H1 (cell line): ENCODE measurements around the gene GFOD1. TPM values are rescaled to one million over a fixed set of nuclear protein-coding genes. Genes with fewer than 3 reads are reported as not detected.

Experiments
- CTCF ChIA-PET: fragments of 300-600 bp; sonication (Branson Sonifier 250); formaldehyde crosslinking; loops from one replicate; lab custom pipeline; 2021; ENCODE audit not compliant: partially characterized antibody; lab: Charles Lee
- POLR2A ChIA-PET: fragments of 300-600 bp; sonication (Branson Sonifier 250); formaldehyde crosslinking; loops from one replicate; lab custom pipeline; 2021; ENCODE audit warnings: inconsistent platforms; ENCODE audit not compliant: partially characterized antibody; lab: Charles Lee
- DNase-seq, 2 experiments: peaks; one replicate each; pipeline versions ENCODE4 v3.0.0 to v3.0.0-alpha.2; 2010 to 2022; ENCODE audit warnings: low spot score in 2 of 2, low read depth in 1 of 2, mixed read lengths in 1 of 2
- FAIRE-seq: peaks from 2 replicates; lab custom pipeline; 2011; peaks lifted over from hg19 to GRCh38; lab: Jason Lieb, UNC
- H2AFZ ChIP-seq: 2 replicates; pipeline ENCODE4 v1.8.1; 2012; ENCODE audit warnings: low read length, inconsistent platforms
- H2AK5ac ChIP-seq: 2 replicates; pipeline ENCODE4 v1.6.1; 2013; ENCODE audit warnings: low read depth, low read length
- H2BK120ac ChIP-seq: replicated peaks from 2 replicates; pipeline ENCODE3; 2013; ENCODE audit warnings: low read depth, low read length, inconsistent platforms
- H2BK12ac ChIP-seq: 2 replicates; pipeline ENCODE4 v1.6.1; 2013; ENCODE audit warnings: low read depth, low read length
- H2BK15ac ChIP-seq: 2 replicates; pipeline ENCODE4 v1.6.1; 2013; ENCODE audit warnings: low read length
- H2BK20ac ChIP-seq: 2 replicates; pipeline ENCODE4 v1.6.1; 2013; ENCODE audit warnings: low read length
- H2BK5ac ChIP-seq: 2 replicates; pipeline ENCODE4 v1.6.1; 2013; ENCODE audit warnings: low read depth, low read length
- H3K14ac ChIP-seq: 2 replicates; pipeline ENCODE4 v1.6.1; 2013; ENCODE audit warnings: inconsistent platforms; ENCODE audit not compliant: insufficient read length
- H3K18ac ChIP-seq: 2 replicates; pipeline ENCODE4 v1.6.1; 2013; ENCODE audit warnings: low read length; ENCODE audit errors: extremely low read depth
- H3K23ac ChIP-seq: 2 replicates; pipeline ENCODE4 v1.6.1; 2013; ENCODE audit warnings: inconsistent platforms; ENCODE audit not compliant: insufficient read length
- H3K23me2 ChIP-seq: 2 replicates; pipeline ENCODE4 v1.6.1; 2013; ENCODE audit warnings: low read depth, low read length
- H3K27ac ChIP-seq: 2 replicates; pipeline ENCODE4 v1.6.1; 2011; ENCODE audit warnings: low read depth, low read length, inconsistent platforms
- H3K27me3 ChIP-seq, 4 experiments: replicated peaks in 1 of 4; 1 replicate in 1 of 4; 2 replicates in 3 of 4; pipeline versions ENCODE4 v1.6.1 to v1.8.1; 2011 to 2013; ENCODE audit warnings: low read length in 3 of 4, mild to moderate bottlenecking in 3 of 4, inconsistent platforms in 2 of 4, mixed read lengths in 2 of 4, moderate library complexity in 1 of 4; ENCODE audit not compliant: control insufficient read depth in 3 of 4, insufficient read depth in 3 of 4; ENCODE audit errors: extremely low read depth in 1 of 4
- H3K36me3 ChIP-seq, 4 experiments: 2 replicates each; pipeline versions ENCODE4 v1.6.1 to v1.8.1; 2011 to 2013; ENCODE audit warnings: mild to moderate bottlenecking in 4 of 4, low read length in 3 of 4, moderate library complexity in 2 of 4, control low read depth in 1 of 4, inconsistent platforms in 1 of 4; ENCODE audit not compliant: insufficient read depth in 4 of 4, control insufficient read depth in 2 of 4
- H3K4ac ChIP-seq: replicated peaks from 2 replicates; pipeline ENCODE3; 2013; ENCODE audit warnings: low read length, low read depth, mixed read lengths, inconsistent platforms; ENCODE audit not compliant: insufficient read length
- H3K4me1 ChIP-seq, 4 experiments: replicated peaks in 1 of 4; 1 replicate in 1 of 4; 2 replicates in 3 of 4; pipeline versions ENCODE4 v1.6.1 to v1.8.1; 2011 to 2013; ENCODE audit warnings: low read length in 3 of 4, inconsistent platforms in 2 of 4, mixed read lengths in 1 of 4; ENCODE audit not compliant: insufficient read depth in 4 of 4, control insufficient read depth in 3 of 4
- H3K4me2 ChIP-seq, 2 experiments: 2 replicates each; pipeline versions ENCODE4 v1.6.1 to v1.8.1; 2011 to 2013; ENCODE audit warnings: low read depth in 2 of 2, low read length in 2 of 2, control low read depth in 1 of 2, inconsistent platforms in 1 of 2, mild to moderate bottlenecking in 1 of 2; ENCODE audit not compliant: insufficient read depth in 1 of 2
- H3K4me3 ChIP-seq, 4 experiments: fragments of 200-600, 300-600 bp in 1 of 4; sonication (generic), shearing (Covaris generic), sonication (Bioruptor Twin) in 1 of 4; 2 replicates each; pipeline versions ENCODE4 v1.5.1 to v1.8.1; 2011 to 2016; ENCODE audit warnings: low read length in 4 of 4, low read depth in 3 of 4, control low read depth in 2 of 4, inconsistent platforms in 2 of 4, mild to moderate bottlenecking in 2 of 4, mixed read lengths in 1 of 4, moderate library complexity in 1 of 4; ENCODE audit not compliant: insufficient read depth in 2 of 4; ENCODE audit errors: extremely low read depth in 1 of 4
- H3K56ac ChIP-seq: replicated peaks from 2 replicates; pipeline ENCODE3; 2013; ENCODE audit warnings: low read depth, mild to moderate bottlenecking, mixed read lengths, low read length, inconsistent platforms; ENCODE audit not compliant: insufficient read length
- H3K79me1 ChIP-seq: 2 replicates; pipeline ENCODE4 v1.6.1; 2013; ENCODE audit warnings: low read depth, low read length, control low read depth
- H3K79me2 ChIP-seq, 2 experiments: 2 replicates each; pipeline versions ENCODE4 v1.6.1 to v1.8.1; 2012 to 2013; ENCODE audit warnings: low read length in 2 of 2, mild to moderate bottlenecking in 2 of 2, inconsistent platforms in 1 of 2; ENCODE audit not compliant: insufficient read depth in 2 of 2, control insufficient read depth in 1 of 2
- H3K9ac ChIP-seq, 4 experiments: replicated peaks in 1 of 4; 1 replicate in 1 of 4; 2 replicates in 3 of 4; pipeline versions ENCODE4 v1.6.1 to v1.8.1; 2011 to 2013; ENCODE audit warnings: low read depth in 3 of 4, low read length in 3 of 4, control low read depth in 2 of 4, mild to moderate bottlenecking in 2 of 4, moderate library complexity in 2 of 4, inconsistent platforms in 1 of 4; ENCODE audit errors: extremely low read depth in 1 of 4
- H3K9me3 ChIP-seq, 2 experiments: 2 replicates each; pipeline versions ENCODE4 v1.6.1 to v1.8.1; 2012 to 2013; ENCODE audit warnings: mild to moderate bottlenecking in 2 of 2, moderate library complexity in 2 of 2, control low read depth in 1 of 2, inconsistent platforms in 1 of 2, low read depth in 1 of 2, low read length in 1 of 2, mixed read lengths in 1 of 2; ENCODE audit not compliant: insufficient read depth in 2 of 2
- H4K20me1 ChIP-seq, 2 experiments: replicated peaks in 1 of 2; 2 replicates each; pipeline versions ENCODE3 to v1.8.1; 2011 to 2013; ENCODE audit warnings: inconsistent platforms in 2 of 2, low read length in 2 of 2, mild to moderate bottlenecking in 1 of 2; ENCODE audit not compliant: insufficient read depth in 2 of 2, control insufficient read depth in 1 of 2
- H4K5ac ChIP-seq: 2 replicates; pipeline ENCODE4 v1.6.1; 2013; ENCODE audit warnings: low read length, low read depth, mixed read lengths, inconsistent platforms; ENCODE audit not compliant: insufficient read length
- H4K8ac ChIP-seq: 2 replicates; pipeline ENCODE4 v1.8.0; 2013; ENCODE audit warnings: mild to moderate bottlenecking, moderate library complexity, low read length, inconsistent platforms; ENCODE audit not compliant: insufficient read depth; ENCODE audit errors: extremely low read depth
- H4K91ac ChIP-seq: replicated peaks from 2 replicates; pipeline ENCODE3; 2013; ENCODE audit warnings: low read length, mixed read lengths, inconsistent platforms; ENCODE audit not compliant: insufficient read length
- BRCA1 ChIP-seq: IDR thresholded peaks from 2 replicates; pipeline ENCODE4 v1.6.1; 2012; ENCODE audit warnings: low read depth, low read length, improper control_type of control experiment
- CEBPB ChIP-seq: IDR thresholded peaks from 2 replicates; pipeline ENCODE4 v1.6.1; 2012; ENCODE audit warnings: low read depth, low read length
- CREB1 ChIP-seq: IDR thresholded peaks from 2 replicates; pipeline ENCODE4 v1.6.1; 2012; ENCODE audit warnings: inconsistent platforms
- NANOG ChIP-seq: IDR thresholded peaks from 2 replicates; pipeline ENCODE4 v1.6.1; 2011; ENCODE audit warnings: low read length, low read depth, mild to moderate bottlenecking, inconsistent platforms; ENCODE audit not compliant: insufficient read depth, poor library complexity, severe bottlenecking
- RFX5 ChIP-seq: IDR thresholded peaks from 2 replicates; pipeline ENCODE4 v1.6.1; 2011; ENCODE audit warnings: low read depth, low read length, improper control_type of control experiment, borderline replicate concordance
- RNF2 ChIP-seq: fragments of 200-900, 300-1000 bp; sonication (generic); IDR thresholded peaks from 2 replicates; pipeline ENCODE4 v1.7.1; 2016; ENCODE audit warnings: borderline replicate concordance, low read depth, mild to moderate bottlenecking, antibody characterized with exemption, low read length; ENCODE audit not compliant: poor library complexity, severe bottlenecking; ENCODE audit errors: missing control alignments
- SAP30 ChIP-seq: fragments of 300-600 bp; sonication (generic); IDR thresholded peaks from 2 replicates; pipeline ENCODE4 v1.7.1; 2012; ENCODE audit warnings: low read length, moderate library complexity, mild to moderate bottlenecking, inconsistent platforms; ENCODE audit not compliant: insufficient read depth, insufficient replicate concordance
- SIN3A ChIP-seq, 2 experiments: IDR thresholded peaks in 1 of 2; conservative IDR thresholded peaks in 1 of 2; 2 replicates each; pipeline ENCODE4 v1.6.1; 2011 to 2012; ENCODE audit warnings: low read length in 2 of 2, improper control_type of control experiment in 1 of 2, low read depth in 1 of 2, mild to moderate bottlenecking in 1 of 2
- SIX5 ChIP-seq: IDR thresholded peaks from 2 replicates; pipeline ENCODE4 v1.6.1; 2011; ENCODE audit warnings: mild to moderate bottlenecking, low read depth, low read length
- SP1 ChIP-seq: IDR thresholded peaks from 2 replicates; pipeline ENCODE4 v1.6.1; 2011; ENCODE audit warnings: low read depth, low read length
- SUZ12 ChIP-seq: fragments of 200-600 bp; sonication (generic); IDR thresholded peaks from 2 replicates; pipeline ENCODE4 v1.6.1; 2012; ENCODE audit warnings: mild to moderate bottlenecking, inconsistent platforms, low read length, moderate library complexity, mixed read lengths
- TAF1 ChIP-seq: IDR thresholded peaks from 2 replicates; pipeline ENCODE4 v1.6.1; 2011; ENCODE audit warnings: mild to moderate bottlenecking, low read depth, low read length
- TBP ChIP-seq: IDR thresholded peaks from 2 replicates; pipeline ENCODE4 v1.6.1; 2011; ENCODE audit warnings: low read depth, low read length, improper control_type of control experiment
- ZNF274 ChIP-seq: IDR thresholded peaks from 2 replicates; pipeline ENCODE4 v1.7.0; 2012; ENCODE audit warnings: low read length, borderline replicate concordance; ENCODE audit errors: extremely low read depth
- WGBS, 2 experiments: shearing (Covaris generic) in 1 of 2; methylation state at CpG; one replicate each; pipeline versions ENCODE4 v1.1.6 to v1.1.7; 2013 to 2015; ENCODE audit warnings: low lambda C conversion rate in 2 of 2, mixed read lengths in 2 of 2, inconsistent platforms in 1 of 2, low coverage in 1 of 2, missing lambda C conversion rate in 1 of 2; ENCODE audit not compliant: insufficient replicate concordance in 2 of 2, insufficient coverage in 1 of 2, insufficient read length in 1 of 2; ENCODE audit errors: extremely low coverage in 1 of 2, missing lambda C conversion rate in 1 of 2; 5-methylcytosine and 5-hydroxymethylcytosine counted together
- polyA plus RNA-seq, 7 experiments: library from polyadenylated mRNA; depleted of rRNA in 3 of 7; stranded (reverse) in 5 of 7; unstranded in 2 of 7; fragments of >200 nt in 5 of 7; fragments of 200-250 nt in 2 of 7; gene quantifications; 1 replicate in 5 of 7; 2 replicates in 1 of 7; 4 replicates in 1 of 7; pipeline versions ENCODE4 v1.2.1 to v1.2.3, GENCODE V29; 2011 to 2013; ENCODE audit warnings: missing spikeins in 2 of 7, mixed read lengths in 2 of 7
- total RNA-seq: library from RNA; stranded (reverse); fragmentation: NEBNext Ultra II Directional; extraction: Animal tissue kit (Norgen Biotek cat#: 25700); gene quantifications from 2 replicates; pipeline ENCODE4 v1.2.1, GENCODE V29; 2021

Gene GFOD1
- total and polyA plus RNA-seq, 2 of the 8 experiments (the other 6 are each of a cell fraction or from before 2014, with no cell fraction given) = 2.5 to 8.8 TPM

DNA sequence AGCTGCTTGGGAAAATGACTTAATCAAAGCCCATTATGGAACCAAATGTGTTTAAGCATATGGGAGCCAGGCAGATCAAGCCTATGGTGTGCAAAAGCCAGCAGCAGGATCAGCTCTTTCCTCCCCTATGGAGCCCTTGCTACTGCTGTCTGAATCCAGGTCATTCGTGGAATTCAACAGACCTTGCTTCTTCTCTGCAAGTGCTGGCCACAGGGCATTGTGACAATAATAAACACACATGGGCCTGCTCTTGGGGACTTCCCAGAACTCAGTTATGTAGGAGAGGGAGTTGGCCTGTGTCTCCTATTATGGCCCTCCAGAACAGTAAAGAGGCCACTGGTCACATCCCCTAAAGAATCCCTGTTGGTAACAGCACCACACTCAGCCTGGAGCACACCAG is 18.6 kb downstream of the GFOD1 start:
- no peak overlapping the region for H2BK20ac ChIP-seq
- no peak overlapping the region for H3K14ac ChIP-seq
- H3K36me3 ChIP-seq = no peaks in the 10 kb centered on the region
- no peak overlapping the region for H3K27ac ChIP-seq
- no peak for DNase-seq
- no peak for FAIRE-seq
- no peaks in the 10 kb centered on the region for H3K9me3 ChIP-seq
- no peak overlapping the region for H2BK12ac ChIP-seq
- H2BK120ac ChIP-seq = no peak overlapping the region
- no peak overlapping the region for H3K9ac ChIP-seq
- H3K4me3 ChIP-seq = no peak overlapping the region
- H2AFZ ChIP-seq = no peak overlapping the region
- H3K79me2 ChIP-seq = no peaks in the 10 kb centered on the region; a peak in 1 of 4 replicates
- 85% methylated on average over 1 of the region's 1 CpG; no CpG with 5 or more reads in 1 of the 2 experiments for WGBS, 2 experiments
- H3K18ac ChIP-seq = no peak overlapping the region
- no peak overlapping the region for H3K56ac ChIP-seq
- ChIA-PET POLR2A (no interaction called here), CTCF (no interaction called here)
- H4K20me1 ChIP-seq = no peaks in the 10 kb centered on the region
- no peak overlapping the region for H3K4me2 ChIP-seq
- no peak overlapping the region for H4K5ac ChIP-seq
- H4K91ac ChIP-seq = no peak overlapping the region
- H2BK15ac ChIP-seq = no peak overlapping the region
- peaks cover 2 to 15% (median 12%) of the 10 kb centered on the region in 4 experiments for H3K4me1 ChIP-seq
- H3K4ac ChIP-seq = no peak overlapping the region
- no peak overlapping the region for H2AK5ac ChIP-seq
- H3K79me1 ChIP-seq = peaks cover 4% of the 10 kb centered on the region; the same call in 1 of the 2 replicates
- no peak overlapping the region for H2BK5ac ChIP-seq
- no peaks in the 10 kb centered on the region for H3K27me3 ChIP-seq
- TF ChIP-seq TAF1 (no peak), SP1 (no peak), RNF2 (no peak), SAP30 (no peak), CEBPB (no peak), TBP (no peak), BRCA1 (no peak), RFX5 (no peak), SIN3A (conservative IDR thresholded peaks at IDR 0.05 in 1 of 2, IDR thresholded peaks at IDR 0.05 in 1 of 2; ENCODE audit: low read depth in 1 of 2, low read length in 2 of 2) (no peak), CREB1 (no peak), SIX5 (no peak), SUZ12 (no peak), ZNF274 (no peak), NANOG (no peak)
- no peaks in the 10 kb centered on the region for H3K23me2 ChIP-seq
- no peak overlapping the region for H4K8ac ChIP-seq
- no peak overlapping the region for H3K23ac ChIP-seq
